Endothelial cell of umbilical vein (primary cell): ENCODE results near the gene PTPRK. TPM values are rescaled to one million over a fixed set of nuclear protein-coding genes. Genes with fewer than 3 reads are reported as not detected.

Experiments
- BruUV-seq: library from RNA; stranded (reverse); fragments of 400-500 nt; replicated peaks from 2 replicates; lab custom pipeline; 2021; lab: Mats Ljungman, UMichigan
- CTCF ChIA-PET: fragments of 300-600, 350-600 bp; sonication (Branson Sonifier 250); formaldehyde crosslinking; loops from one replicate; lab custom pipeline; 2021; ENCODE audit warnings: antibody characterized with exemption, inconsistent platforms; lab: Charles Lee
- POLR2A ChIA-PET: fragments of 300-600, 350-600 bp; sonication (Branson Sonifier 250); formaldehyde crosslinking; loops from one replicate; lab custom pipeline; 2021; ENCODE audit warnings: antibody characterized with exemption, inconsistent platforms; lab: Charles Lee
- DNase-seq: peaks from one replicate; pipeline ENCODE4 v3.0.0-alpha.2; 2011; ENCODE audit warnings: low read depth, low spot score
- FAIRE-seq: peaks from 2 replicates; lab custom pipeline; 2011; peaks lifted over from hg19 to GRCh38; lab: Jason Lieb, UNC
- H2AFZ ChIP-seq: 2 replicates; pipeline ENCODE4 v1.6.0; 2012; ENCODE audit warnings: low read depth, low read length, control low read depth, inconsistent platforms
- H3K27ac ChIP-seq: 2 replicates; pipeline ENCODE4 v1.5.1; 2011; ENCODE audit warnings: low read depth, mild to moderate bottlenecking, control low read depth, low read length, moderate library complexity; ENCODE audit not compliant: insufficient read depth
- H3K27me3 ChIP-seq, 2 experiments: 2 replicates each; pipeline versions ENCODE4 v1.6.0 to v1.6.1; 2011; ENCODE audit warnings: low read length in 2 of 2, mixed read lengths in 1 of 2; ENCODE audit not compliant: control insufficient read depth in 2 of 2, insufficient read depth in 2 of 2
- H3K36me3 ChIP-seq, 2 experiments: 2 replicates in 1 of 2; 3 replicates in 1 of 2; pipeline ENCODE4 v1.5.1; 2011; ENCODE audit warnings: low read length in 2 of 2, mild to moderate bottlenecking in 1 of 2, moderate library complexity in 1 of 2; ENCODE audit not compliant: control insufficient read depth in 2 of 2, insufficient read depth in 2 of 2; ENCODE audit errors: extremely low read depth in 1 of 2
- H3K4me1 ChIP-seq: 3 replicates; pipeline ENCODE4 v1.5.1; 2011; ENCODE audit warnings: mild to moderate bottlenecking, low read length; ENCODE audit not compliant: control insufficient read depth, insufficient read depth; ENCODE audit errors: extremely low read depth
- H3K4me2 ChIP-seq: 2 replicates; pipeline ENCODE4 v1.6.1; 2011; ENCODE audit warnings: low read length, control low read depth, mixed read lengths; ENCODE audit not compliant: insufficient read depth
- H3K4me3 ChIP-seq, 3 experiments: fragments of 200-600 bp in 1 of 3; sonication (generic), shearing (Covaris generic) in 1 of 3; replicated peaks in 1 of 3; 2 replicates each; pipeline ENCODE4 v1.5.1; 2011 to 2016; ENCODE audit warnings: control low read depth in 3 of 3, low read length in 3 of 3, mild to moderate bottlenecking in 2 of 3, inconsistent platforms in 1 of 3, low read depth in 1 of 3, moderate library complexity in 1 of 3; ENCODE audit not compliant: insufficient read depth in 1 of 3
- H3K79me2 ChIP-seq: 2 replicates; pipeline ENCODE4 v1.6.0; 2012; ENCODE audit warnings: low read length, inconsistent platforms; ENCODE audit not compliant: control insufficient read depth, insufficient read depth
- H3K9ac ChIP-seq: replicated peaks from 2 replicates; pipeline ENCODE3; 2011; ENCODE audit warnings: low read length, control low read depth; ENCODE audit not compliant: insufficient read depth; ENCODE audit errors: extremely low read depth
- H3K9me1 ChIP-seq: replicated peaks from 3 replicates; pipeline ENCODE4 v1.6.0; 2011; ENCODE audit warnings: mild to moderate bottlenecking, low read length; ENCODE audit not compliant: control insufficient read depth, insufficient read depth; ENCODE audit errors: extremely low read depth
- H3K9me3 ChIP-seq: replicated peaks from 2 replicates; pipeline ENCODE4 v1.5.1; 2012; ENCODE audit warnings: low read length, inconsistent platforms; ENCODE audit not compliant: control insufficient read depth, insufficient read depth
- H4K20me1 ChIP-seq: replicated peaks from 2 replicates; pipeline ENCODE3; 2011; ENCODE audit warnings: mild to moderate bottlenecking, low read length; ENCODE audit not compliant: control insufficient read depth, insufficient read depth; ENCODE audit errors: extremely low read depth
- CTCF ChIP-seq, 2 donors: IDR thresholded peaks; 1 replicate in 1 of 2; 2 replicates in 1 of 2; pipeline ENCODE4 v1.5.1; 2011; ENCODE audit warnings: low read length in 2 of 2, mild to moderate bottlenecking in 2 of 2, moderate library complexity in 2 of 2, control low read depth in 1 of 2, inconsistent platforms in 1 of 2, low read depth in 1 of 2; ENCODE audit not compliant: insufficient read depth in 1 of 2; ENCODE audit errors: extremely low read depth in 1 of 2
- EZH2 ChIP-seq: IDR thresholded peaks from 2 replicates; pipeline ENCODE4 v1.6.1; 2012; ENCODE audit warnings: borderline replicate concordance, low read depth, mild to moderate bottlenecking, moderate library complexity, low read length, inconsistent platforms; ENCODE audit not compliant: severe bottlenecking
- FOS ChIP-seq: IDR thresholded peaks from 2 replicates; pipeline ENCODE4 v1.6.1; 2011; ENCODE audit warnings: mild to moderate bottlenecking, low read length, moderate library complexity, borderline replicate concordance; ENCODE audit not compliant: insufficient read depth
- GATA2 ChIP-seq: IDR thresholded peaks from 2 replicates; pipeline ENCODE4 v1.7.0; 2011; ENCODE audit warnings: low read depth, mild to moderate bottlenecking, moderate library complexity, mixed read lengths, low read length; ENCODE audit not compliant: insufficient read length, insufficient read depth
- JUN ChIP-seq: IDR thresholded peaks from 2 replicates; pipeline ENCODE4 v1.6.1; 2011; ENCODE audit warnings: borderline replicate concordance, low read depth; ENCODE audit not compliant: insufficient read length, insufficient read depth
- MAX ChIP-seq: IDR thresholded peaks from 2 replicates; pipeline ENCODE4 v1.6.1; 2011; ENCODE audit not compliant: insufficient read depth, insufficient read length
- MYC ChIP-seq: IDR thresholded peaks from one replicate; pipeline ENCODE4 v1.6.1; 2011; ENCODE audit warnings: mild to moderate bottlenecking, low read depth, low read length
- POLR2A ChIP-seq: IDR thresholded peaks from 2 replicates; pipeline ENCODE4 v1.6.1; 2012; ENCODE audit warnings: low read depth, mild to moderate bottlenecking, control low read depth, low read length
- POLR2AphosphoS5 ChIP-seq: IDR thresholded peaks from 2 replicates; pipeline ENCODE4 v1.6.1; 2012; ENCODE audit warnings: low read depth, mild to moderate bottlenecking, control low read depth, low read length, moderate library complexity; ENCODE audit not compliant: insufficient read depth
- dilution Hi-C: fragments of 300-500 bp; cut with MboI; formaldehyde crosslinking; loops from one replicate; pipeline ENCODE4 v1.15.0; 2019; ENCODE audit warnings: low sequenced_read_pairs; ENCODE audit not compliant: extremely low pct_ligation_motif_present
- intact Hi-C: fragments of 100-400 bp; cut with micrococcal nuclease; formaldehyde crosslinking; loops from one replicate; pipeline ENCODE4 v1.10.0; 2022
- polyA plus RNA-seq, 4 experiments: library from polyadenylated mRNA; depleted of rRNA in 3 of 4; stranded (reverse) in 3 of 4; unstranded in 1 of 4; fragments of >200 nt; gene quantifications; 2 replicates each; pipeline versions ENCODE4 v1.2.1 to v1.2.3, GENCODE V29; 2011 to 2012; ENCODE audit warnings: missing spikeins in 1 of 4
- total RNA-seq: library from RNA; stranded (reverse); gene quantifications from 2 replicates; pipeline ENCODE4 v1.2.3, GENCODE V29; 2021

The PTPRK gene
- total and polyA plus RNA-seq, 2 donors (not counting 3 experiments of a cell fraction or from before 2014, with no cell fraction given): 15.2 to 74.0 TPM

- CTCF ChIA-PET: interaction anchor here (1.1 to 1.2 kb wide), 2 partner anchors 13 to 42 kb away, joined by 3 to 4 read pairs; no protein-coding TSS in a partner anchor
- Histone ChIP-seq H3K4me1 (peaks cover 11% of the 10 kb centered on the region), H3K79me2 (no peaks in the 10 kb centered on the region), H3K36me3 (no peaks in the 10 kb centered on the region), H3K4me2 (no peak overlapping the region), H3K27ac (no peak overlapping the region), H3K9me3 (no peaks in the 10 kb centered on the region), H4K20me1 (no peaks in the 10 kb centered on the region), H2AFZ (no peak overlapping the region), H3K9ac (no peak overlapping the region), H3K9me1 (no peaks in the 10 kb centered on the region), H3K27me3 (no peaks in the 10 kb centered on the region), H3K4me3 (no peak overlapping the region)
- no peak for DNase-seq
- POLR2A ChIA-PET: no interaction called here
- TF ChIP-seq EZH2: no peak
- TF ChIP-seq JUN: no peak
- TF ChIP-seq GATA2: no peak
- no peak for TF ChIP-seq MYC
- no peak for TF ChIP-seq FOS
- no peak for TF ChIP-seq POLR2A
- no peak for TF ChIP-seq MAX
- no peak for TF ChIP-seq CTCF (IDR thresholded peaks at IDR 0.05; ENCODE audit: extremely low read depth in 1 of 2, insufficient read depth in 1 of 2, low read depth in 1 of 2, low read length in 2 of 2)
- TF ChIP-seq POLR2AphosphoS5: no peak
- dilution Hi-C loops (no loop called here), intact Hi-C loops (no loop called here)
- no peak for FAIRE-seq
- no TSS peak for BruUV-seq
Measured at GRCh38 chr6:128161263-128161662, 359.1 kb downstream of the PTPRK start.
